ENCODE data around the gene IQSEC1.

Gene IQSEC1

DNA sequence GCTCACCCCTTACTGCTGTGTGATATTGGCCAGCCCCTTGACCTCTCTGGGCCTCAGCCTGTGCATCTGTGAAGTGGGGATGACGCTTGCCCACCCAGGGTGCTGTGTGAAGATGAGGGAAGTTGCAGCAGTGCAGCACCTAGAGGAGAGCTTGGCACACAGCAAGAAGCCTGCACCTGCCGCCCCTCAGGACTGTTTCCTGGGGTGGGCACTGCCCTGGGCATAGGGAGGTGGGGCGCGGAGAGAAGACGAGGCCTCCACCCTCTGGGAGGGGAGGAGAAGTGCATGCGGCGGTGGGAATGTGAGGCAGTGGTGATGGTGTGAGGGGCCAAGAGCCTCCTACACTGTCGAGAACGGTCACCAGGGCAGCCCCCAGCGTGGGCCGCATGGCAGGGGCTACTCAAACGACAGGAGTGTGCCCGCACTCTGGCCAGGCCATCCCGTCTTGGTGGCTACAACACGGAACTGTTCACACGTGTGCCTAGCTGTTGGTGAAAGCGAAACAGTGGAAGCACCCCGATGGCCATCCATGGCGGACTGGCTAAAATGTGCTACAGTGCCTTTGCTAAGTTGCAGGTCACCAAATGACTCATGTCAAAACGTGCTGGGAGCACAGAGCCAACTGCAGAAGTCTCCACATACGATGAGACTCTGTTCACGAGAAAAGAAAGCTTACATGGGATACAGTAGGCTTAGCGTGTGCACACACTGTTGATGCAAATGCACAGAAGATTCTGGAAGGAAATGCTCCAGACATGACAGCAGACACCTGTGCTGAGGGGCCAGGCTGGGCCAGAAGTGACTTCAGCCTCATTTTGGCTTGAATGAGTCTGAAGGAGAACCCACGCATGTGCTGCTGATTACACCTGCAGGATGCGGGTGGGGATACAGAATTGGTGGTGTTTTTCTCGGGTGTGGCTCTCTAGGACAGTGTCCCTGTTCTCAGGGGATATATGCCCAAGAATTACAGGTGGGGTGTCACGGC, 40.4 kb upstream of the IQSEC1 start:
- H3K4me3 ChIP-seq (ENCODE audit: low read length), result no peak overlapping the region
- no peak overlapping the region for H3K4me2 ChIP-seq (ENCODE audit: low read length)
- peaks cover 20% of the 10 kb centered on the region for H3K27me3 ChIP-seq (ENCODE audit: control insufficient read depth, insufficient read depth, low read length)
- H3K9me3 ChIP-seq (replicated peaks; ENCODE audit: low read length), result no peaks in the 10 kb centered on the region
- no peaks in the 10 kb centered on the region for H3K36me3 ChIP-seq (ENCODE audit: insufficient read depth, low read length)
- H3K9ac ChIP-seq (ENCODE audit: low read depth, low read length), result no peak overlapping the region
- no peaks in the 10 kb centered on the region for H3K4me1 ChIP-seq (ENCODE audit: control insufficient read depth, insufficient read depth, low read length)

DNA sequence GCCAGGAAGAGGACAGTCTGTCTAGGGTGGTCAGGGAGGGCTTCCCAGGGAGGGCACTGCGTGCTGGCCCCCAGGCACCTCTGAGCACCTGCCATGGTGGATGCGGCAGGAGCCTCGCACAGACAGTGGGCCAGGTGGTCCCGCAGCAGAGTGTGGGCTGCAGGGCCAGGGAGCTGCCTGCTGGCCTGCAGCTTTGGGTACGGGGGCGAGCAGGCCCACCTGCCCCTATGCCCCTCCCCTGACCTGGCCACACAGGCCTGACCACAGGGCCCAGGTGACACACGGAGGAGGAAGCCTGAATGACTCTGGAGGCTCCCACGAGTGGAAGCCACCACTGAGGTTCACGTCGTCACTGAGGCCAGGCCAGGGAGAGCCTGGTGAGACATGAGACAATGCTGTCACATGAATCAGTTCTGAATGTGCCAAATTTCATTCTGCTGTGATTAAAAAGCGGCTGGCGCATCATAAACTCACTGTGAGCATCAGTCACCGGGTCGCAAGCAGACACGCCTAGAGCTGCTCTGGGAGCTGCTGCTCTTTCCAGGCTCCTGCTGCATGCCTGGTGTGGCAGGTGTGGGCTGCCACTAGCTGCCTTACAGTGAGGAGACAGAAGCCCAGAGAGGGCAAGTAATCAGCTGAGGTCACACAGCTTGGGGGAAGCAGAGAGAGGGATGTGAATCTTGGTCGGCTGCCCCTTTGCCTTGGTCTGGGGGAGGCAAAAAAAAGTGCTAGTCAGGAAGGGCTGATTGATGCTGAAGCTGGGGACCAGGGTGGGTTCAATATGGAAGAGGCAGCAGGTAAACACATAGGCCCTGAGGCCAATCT, 39.5 kb upstream of the IQSEC1 start:
- H3K27me3 ChIP-seq (ENCODE audit: control insufficient read depth, insufficient read depth, low read length), result peaks cover 20% of the 10 kb centered on the region
- no peak overlapping the region for H3K4me3 ChIP-seq (ENCODE audit: low read length)
- no peaks in the 10 kb centered on the region for H3K4me1 ChIP-seq (ENCODE audit: control insufficient read depth, insufficient read depth, low read length)
- no peak overlapping the region for H3K9ac ChIP-seq (ENCODE audit: low read depth, low read length)
- no peaks in the 10 kb centered on the region for H3K36me3 ChIP-seq (ENCODE audit: insufficient read depth, low read length)
- no peaks in the 10 kb centered on the region for H3K9me3 ChIP-seq (replicated peaks; ENCODE audit: low read length)
- no peak overlapping the region for H3K4me2 ChIP-seq (ENCODE audit: low read length)

DNA sequence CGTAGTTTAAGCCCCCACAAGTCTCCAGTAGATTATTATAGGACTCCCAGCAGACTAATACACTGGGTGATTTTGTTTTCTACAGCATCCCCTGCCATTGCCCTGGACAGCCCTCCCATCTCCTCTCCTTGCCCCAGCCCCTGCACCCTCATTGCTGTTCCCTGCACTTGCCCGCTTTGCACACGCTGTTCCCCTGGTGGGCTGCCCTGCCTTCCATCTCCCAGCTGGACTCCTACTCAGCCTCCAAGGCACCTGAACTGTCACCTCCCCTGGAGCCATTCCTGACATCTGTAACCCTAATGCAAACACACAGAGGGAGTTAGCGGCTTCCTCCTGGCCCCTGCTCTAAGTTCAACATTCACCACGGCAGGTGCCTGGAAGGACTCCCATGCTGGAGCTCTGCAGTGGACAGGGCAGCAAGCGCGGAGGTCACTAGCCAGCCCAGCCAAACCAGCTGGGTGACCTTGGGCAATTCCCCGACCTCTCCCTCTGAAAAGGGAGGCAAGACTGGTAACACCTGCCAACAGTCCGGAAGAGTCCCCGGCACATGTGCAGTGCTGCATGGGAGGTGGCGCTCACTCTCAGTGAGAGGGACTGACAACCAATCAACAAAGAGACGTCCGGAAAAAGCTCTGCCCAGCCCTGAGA, 38.8 kb upstream of the IQSEC1 start:
- Histone ChIP-seq H3K36me3 (ENCODE audit: insufficient read depth, low read length) (no peaks in the 10 kb centered on the region), H3K27me3 (ENCODE audit: control insufficient read depth, insufficient read depth, low read length) (peaks cover 20% of the 10 kb centered on the region), H3K4me1 (ENCODE audit: control insufficient read depth, insufficient read depth, low read length) (peaks cover 6% of the 10 kb centered on the region), H3K4me2 (ENCODE audit: low read length) (no peak overlapping the region), H3K9me3 (replicated peaks; ENCODE audit: low read length) (no peaks in the 10 kb centered on the region), H3K9ac (ENCODE audit: low read depth, low read length) (no peak overlapping the region), H3K4me3 (ENCODE audit: low read length) (no peak overlapping the region)

DNA sequence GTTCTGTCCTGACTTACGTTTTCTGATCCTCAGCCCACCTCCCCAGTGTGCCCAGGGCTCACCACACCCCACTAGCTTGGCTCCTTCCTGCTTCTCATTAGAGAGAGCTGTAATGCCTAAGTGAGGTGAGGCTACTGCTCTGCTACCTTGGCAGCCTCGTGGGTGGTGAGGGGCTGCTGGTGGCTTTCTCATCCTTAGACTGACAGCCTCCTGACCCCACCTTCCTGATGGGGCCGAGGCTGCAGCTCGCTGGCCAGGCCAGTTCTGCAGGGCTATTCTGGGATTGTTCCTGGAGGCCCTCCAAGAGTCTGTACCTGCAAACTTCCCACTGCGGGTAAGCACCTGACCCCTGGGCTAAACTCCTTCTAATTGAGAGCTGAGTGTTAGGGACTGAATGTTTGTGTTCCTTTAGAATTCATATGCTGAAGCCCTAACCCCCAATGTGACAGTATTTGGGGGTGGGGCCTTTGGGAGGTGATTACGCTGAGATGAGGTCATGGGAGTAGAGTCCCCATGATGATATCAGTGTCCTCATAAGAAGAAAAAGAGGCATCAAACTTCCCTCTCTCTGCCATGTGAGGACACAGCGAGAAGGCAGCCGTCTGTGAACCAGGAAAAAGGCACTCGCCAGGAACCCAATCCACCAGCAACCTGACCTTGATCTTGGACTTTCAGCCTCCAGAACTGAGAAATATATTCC, 38.1 kb upstream of the IQSEC1 start:
- Histone ChIP-seq H3K4me3 (ENCODE audit: low read length) (no peak overlapping the region), H3K9ac (ENCODE audit: low read depth, low read length) (no peak overlapping the region), H3K27me3 (ENCODE audit: control insufficient read depth, insufficient read depth, low read length) (peaks cover 20% of the 10 kb centered on the region), H3K4me2 (ENCODE audit: low read length) (no peak overlapping the region), H3K9me3 (replicated peaks; ENCODE audit: low read length) (no peaks in the 10 kb centered on the region), H3K36me3 (ENCODE audit: insufficient read depth, low read length) (no peaks in the 10 kb centered on the region), H3K4me1 (ENCODE audit: control insufficient read depth, insufficient read depth, low read length) (peaks cover 9% of the 10 kb centered on the region)

DNA sequence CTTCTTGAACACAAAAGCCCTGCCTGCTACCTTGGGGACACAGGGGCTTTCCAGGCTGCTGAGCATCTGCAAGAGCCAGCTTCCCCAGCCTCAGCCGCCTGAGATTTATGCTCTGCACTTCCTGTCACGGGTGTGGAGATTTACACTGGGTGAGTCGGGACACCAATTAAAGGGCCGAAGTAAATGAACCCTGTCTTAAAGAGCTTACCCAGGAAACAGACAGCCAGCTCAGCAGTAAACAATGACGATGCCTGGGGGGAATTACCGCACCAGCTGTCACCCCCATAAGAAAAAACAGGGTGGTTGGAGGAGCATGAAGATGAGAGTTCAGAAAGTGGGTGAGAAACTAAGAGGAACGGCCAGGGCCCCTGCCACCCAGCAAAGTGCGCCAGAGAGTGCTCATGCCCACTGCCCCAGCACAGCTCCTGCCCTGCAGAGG, 37.5 kb upstream of the IQSEC1 start:
- H3K27me3 ChIP-seq (ENCODE audit: control insufficient read depth, insufficient read depth, low read length), result peaks cover 20% of the 10 kb centered on the region
- H3K36me3 ChIP-seq (ENCODE audit: insufficient read depth, low read length), result no peaks in the 10 kb centered on the region
- H3K9ac ChIP-seq (ENCODE audit: low read depth, low read length), result no peak overlapping the region
- H3K4me3 ChIP-seq (ENCODE audit: low read length), result no peak overlapping the region
- no peaks in the 10 kb centered on the region for H3K9me3 ChIP-seq (replicated peaks; ENCODE audit: low read length)
- peaks cover 12% of the 10 kb centered on the region for H3K4me1 ChIP-seq (ENCODE audit: control insufficient read depth, insufficient read depth, low read length)
- H3K4me2 ChIP-seq (ENCODE audit: low read length), result no peak overlapping the region

DNA sequence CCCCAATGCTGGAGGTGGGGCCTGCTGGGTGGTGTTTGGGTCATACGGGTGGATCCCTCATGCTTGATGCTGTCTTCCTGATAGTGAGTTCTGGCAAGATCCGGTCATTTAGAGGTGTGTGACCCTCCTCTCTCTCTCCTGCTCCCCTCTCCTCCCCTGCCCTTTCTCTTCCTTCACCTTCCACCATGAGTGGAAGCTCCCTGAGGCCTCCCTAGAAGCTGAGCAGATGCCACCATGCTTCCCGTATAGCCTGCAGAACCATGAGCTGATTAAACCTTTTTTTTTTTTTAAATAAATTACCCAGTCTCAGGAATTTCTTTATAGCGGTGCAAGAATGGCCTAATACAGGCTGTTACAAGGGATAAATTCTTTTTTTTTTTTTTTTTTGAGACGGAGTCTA, 36.3 kb upstream of the IQSEC1 start:
- Histone ChIP-seq H3K9ac (ENCODE audit: low read depth, low read length) (no peak overlapping the region), H3K9me3 (replicated peaks; ENCODE audit: low read length) (no peaks in the 10 kb centered on the region), H3K36me3 (ENCODE audit: insufficient read depth, low read length) (no peaks in the 10 kb centered on the region), H3K4me2 (ENCODE audit: low read length) (no peak overlapping the region), H3K27me3 (ENCODE audit: control insufficient read depth, insufficient read depth, low read length) (peaks cover 17% of the 10 kb centered on the region), H3K4me1 (ENCODE audit: control insufficient read depth, insufficient read depth, low read length) (peaks cover 12% of the 10 kb centered on the region), H3K4me3 (ENCODE audit: low read length) (no peak overlapping the region)

DNA sequence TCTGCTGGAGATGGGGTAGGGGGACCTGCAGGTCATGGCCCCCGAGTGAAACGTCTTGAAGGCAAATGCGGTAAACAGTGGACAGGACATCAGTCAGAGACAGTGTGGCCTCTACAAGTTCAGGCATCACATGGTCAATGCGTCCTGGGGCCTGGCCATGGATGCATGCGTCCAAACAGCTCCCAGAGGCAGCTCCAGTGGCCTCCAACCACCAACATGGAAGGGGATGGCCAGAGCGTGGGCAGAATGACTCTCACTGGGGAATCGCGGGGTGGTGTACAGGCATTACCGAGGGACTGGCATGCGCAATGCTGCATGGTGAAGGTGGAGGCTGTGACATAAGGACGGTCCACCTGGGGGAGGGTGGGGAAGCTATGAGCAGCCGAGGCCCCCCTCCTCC, 35.6 kb upstream of the IQSEC1 start:
- Histone ChIP-seq H3K9me3 (replicated peaks; ENCODE audit: low read length) (no peaks in the 10 kb centered on the region), H3K4me2 (ENCODE audit: low read length) (no peak overlapping the region), H3K4me3 (ENCODE audit: low read length) (no peak overlapping the region), H3K9ac (ENCODE audit: low read depth, low read length) (no peak overlapping the region), H3K27me3 (ENCODE audit: control insufficient read depth, insufficient read depth, low read length) (peaks cover 17% of the 10 kb centered on the region), H3K4me1 (ENCODE audit: control insufficient read depth, insufficient read depth, low read length) (peaks cover 12% of the 10 kb centered on the region), H3K36me3 (ENCODE audit: insufficient read depth, low read length) (no peaks in the 10 kb centered on the region)

DNA sequence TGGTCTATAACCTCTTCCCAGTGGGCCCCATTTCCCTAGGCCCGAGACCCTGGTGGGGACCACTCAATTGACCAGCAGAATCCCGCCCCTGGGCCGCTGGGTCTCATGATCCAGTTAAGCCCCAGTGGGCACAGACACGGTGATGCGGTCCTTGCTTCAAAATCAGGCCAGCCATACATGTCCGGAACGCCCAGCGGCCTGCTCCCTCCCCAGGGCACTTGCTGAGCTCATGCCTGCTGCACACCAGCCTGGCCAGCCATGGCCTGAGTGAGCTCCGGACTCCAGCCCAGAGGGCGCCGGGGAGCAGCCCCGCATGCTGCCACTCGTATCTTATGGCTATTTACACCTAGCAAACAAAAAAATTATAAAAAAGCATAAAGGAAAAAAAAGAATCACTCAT, 34.4 kb upstream of the IQSEC1 start:
- no peak overlapping the region for H3K4me2 ChIP-seq (ENCODE audit: low read length)
- H3K4me3 ChIP-seq (ENCODE audit: low read length), result no peak overlapping the region

DNA sequence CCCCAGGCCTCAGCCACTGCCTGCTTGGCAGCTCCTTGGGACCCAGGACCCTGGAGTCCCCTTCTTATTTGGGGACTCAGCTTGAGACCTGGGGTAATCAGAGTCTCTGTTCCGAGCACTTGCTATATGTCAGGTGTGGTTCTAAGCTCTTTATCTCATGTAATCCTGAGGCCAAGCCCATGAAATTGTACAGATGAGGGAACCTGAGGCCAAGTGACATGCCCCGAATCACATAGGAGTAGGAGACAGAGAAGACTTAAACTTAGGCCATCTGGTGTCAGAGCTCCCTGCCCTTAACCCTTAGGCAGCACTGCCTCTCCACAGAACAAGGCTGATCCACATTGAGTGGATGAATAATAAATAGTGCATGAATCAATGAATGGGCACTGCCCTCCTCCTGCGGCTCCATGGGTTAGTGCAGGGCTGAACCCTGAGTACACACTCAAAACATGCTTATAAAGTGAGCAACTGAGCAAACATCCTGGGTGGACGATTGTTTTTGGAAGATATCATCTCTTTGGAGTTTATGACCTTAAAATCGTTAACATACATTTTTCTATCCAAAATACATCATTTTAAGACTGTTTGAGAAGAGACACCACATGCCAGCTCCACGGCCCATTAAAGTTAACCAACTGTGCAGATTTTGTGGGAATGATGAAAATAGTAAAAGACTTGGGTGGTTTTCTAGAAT, 33.2 kb upstream of the IQSEC1 start:
- Histone ChIP-seq H3K27me3 (ENCODE audit: control insufficient read depth, insufficient read depth, low read length) (peaks cover 8% of the 10 kb centered on the region), H3K4me3 (ENCODE audit: low read length) (no peak overlapping the region), H3K4me1 (ENCODE audit: control insufficient read depth, insufficient read depth, low read length) (peaks cover 12% of the 10 kb centered on the region), H3K9ac (ENCODE audit: low read depth, low read length) (no peak overlapping the region), H3K9me3 (replicated peaks; ENCODE audit: low read length) (no peaks in the 10 kb centered on the region), H3K4me2 (ENCODE audit: low read length) (no peak overlapping the region), H3K36me3 (ENCODE audit: insufficient read depth, low read length) (no peaks in the 10 kb centered on the region)

More for the DNA sequence above, 34.4 kb upstream of the IQSEC1 start:
- Histone ChIP-seq H3K4me1 (ENCODE audit: control insufficient read depth, insufficient read depth, low read length) (peaks cover 12% of the 10 kb centered on the region), H3K36me3 (ENCODE audit: insufficient read depth, low read length) (no peaks in the 10 kb centered on the region), H3K9ac (ENCODE audit: low read depth, low read length) (no peak overlapping the region), H3K27me3 (ENCODE audit: control insufficient read depth, insufficient read depth, low read length) (peaks cover 17% of the 10 kb centered on the region), H3K9me3 (replicated peaks; ENCODE audit: low read length) (no peaks in the 10 kb centered on the region)

DNA sequence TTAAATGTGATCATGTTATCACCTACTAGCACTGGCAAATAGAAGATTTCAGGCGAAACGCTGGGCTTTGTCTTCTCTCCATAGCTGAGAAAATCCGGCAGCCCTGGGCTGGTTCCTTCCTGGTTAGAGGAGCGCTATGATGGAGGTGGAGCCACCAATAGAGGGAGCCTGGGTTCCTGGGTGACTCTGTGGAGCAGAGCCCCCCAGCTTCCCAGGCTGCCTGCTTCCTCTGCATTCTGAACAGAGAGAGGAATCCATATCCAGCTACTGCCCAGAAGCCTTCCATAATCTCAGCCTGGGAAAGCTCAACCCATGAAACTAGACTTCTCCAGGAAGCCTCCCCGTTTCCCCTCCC, 32.6 kb upstream of the IQSEC1 start:
- Histone ChIP-seq H3K27me3 (ENCODE audit: control insufficient read depth, insufficient read depth, low read length) (peaks cover 2% of the 10 kb centered on the region), H3K9me3 (replicated peaks; ENCODE audit: low read length) (no peaks in the 10 kb centered on the region), H3K36me3 (ENCODE audit: insufficient read depth, low read length) (no peaks in the 10 kb centered on the region), H3K4me3 (ENCODE audit: low read length) (no peak overlapping the region), H3K4me1 (ENCODE audit: control insufficient read depth, insufficient read depth, low read length) (peaks cover 12% of the 10 kb centered on the region), H3K4me2 (ENCODE audit: low read length) (no peak overlapping the region), H3K9ac (ENCODE audit: low read depth, low read length) (no peak overlapping the region)
